HEK293 (cell line): ENCODE measurements around the gene RNF166.

Source experiments
- KLF7 ChIP-seq: fragments of 450-650 bp; formaldehyde crosslinking; IDR thresholded peaks from 2 replicates; pipeline ENCODE4 v1.5.1; 2016; ENCODE audit warnings: missing biosample characterization, missing genetic modification characterization, borderline replicate concordance
- MEIS1 ChIP-seq: sonication (generic); formaldehyde crosslinking; IDR thresholded peaks from 2 replicates; pipeline ENCODE4 v1.8.1; 2022; ENCODE audit warnings: missing genetic modification reagents, mild to moderate bottlenecking, borderline replicate concordance
- OSR2 ChIP-seq: fragments of 450-650 bp; formaldehyde crosslinking; IDR thresholded peaks from 2 replicates; pipeline ENCODE4 v1.5.1; 2016; ENCODE audit warnings: missing biosample characterization, missing genetic modification characterization
- RBAK ChIP-seq: fragments of 450-650 bp; formaldehyde crosslinking; IDR thresholded peaks from 2 replicates; pipeline ENCODE4 v1.5.1; 2016; ENCODE audit warnings: missing biosample characterization, missing genetic modification characterization
- REST ChIP-seq: fragments of 450-650 bp; formaldehyde crosslinking; IDR thresholded peaks from 2 replicates; pipeline ENCODE4 v1.5.1; 2016; ENCODE audit warnings: missing biosample characterization, missing genetic modification characterization
- SALL2 ChIP-seq: fragments of 450-650 bp; formaldehyde crosslinking; IDR thresholded peaks from 2 replicates; pipeline ENCODE4 v1.5.0; 2017; ENCODE audit warnings: missing biosample characterization, mild to moderate bottlenecking, missing genetic modification characterization, borderline replicate concordance
- SCRT1 ChIP-seq: fragments of 450-650 bp; formaldehyde crosslinking; IDR thresholded peaks from 2 replicates; pipeline ENCODE4 v1.5.1; 2016; ENCODE audit warnings: missing biosample characterization, missing genetic modification characterization, borderline replicate concordance
- YY1 ChIP-seq: fragments of 450-650 bp; formaldehyde crosslinking; IDR thresholded peaks from 2 replicates; pipeline ENCODE4 v1.5.1; 2018; ENCODE audit warnings: missing biosample characterization, missing genetic modification characterization
- ZBTB8A ChIP-seq: fragments of 450-650 bp; formaldehyde crosslinking; IDR thresholded peaks from 2 replicates; pipeline ENCODE4 v1.5.1; 2016; ENCODE audit warnings: missing biosample characterization, missing genetic modification characterization
- ZNF132 ChIP-seq: fragments of 450-650 bp; formaldehyde crosslinking; IDR thresholded peaks from 2 replicates; pipeline ENCODE4 v1.5.1; 2017; ENCODE audit warnings: missing biosample characterization, missing genetic modification characterization, borderline replicate concordance
- ZNF184 ChIP-seq: fragments of 450-650 bp; IDR thresholded peaks from 2 replicates; pipeline ENCODE4 v1.5.1; 2018; ENCODE audit warnings: missing biosample characterization, mild to moderate bottlenecking, missing genetic modification characterization
- ZNF19 ChIP-seq: fragments of 450-650 bp; formaldehyde crosslinking; IDR thresholded peaks from 2 replicates; pipeline ENCODE4; 2016; ENCODE audit warnings: missing biosample characterization, missing genetic modification characterization, low read depth
- ZNF223 ChIP-seq: fragments of 450-650 bp; formaldehyde crosslinking; IDR thresholded peaks from 2 replicates; pipeline ENCODE4 v1.5.1; 2016; ENCODE audit warnings: missing biosample characterization, missing genetic modification characterization
- ZNF391 ChIP-seq: fragments of 450-650 bp; formaldehyde crosslinking; IDR thresholded peaks from 2 replicates; pipeline ENCODE4 v1.5.1; 2016; ENCODE audit warnings: low read depth, missing biosample characterization, missing genetic modification characterization, borderline replicate concordance
- ZNF394 ChIP-seq: fragments of 450-650 bp; formaldehyde crosslinking; IDR thresholded peaks from 2 replicates; pipeline ENCODE4 v1.5.1; 2016; ENCODE audit warnings: missing biosample characterization, missing genetic modification characterization, mild to moderate bottlenecking, moderate library complexity, borderline replicate concordance
- ZNF416 ChIP-seq: fragments of 450-650 bp; formaldehyde crosslinking; IDR thresholded peaks from 2 replicates; pipeline ENCODE4 v1.5.1; 2016; ENCODE audit warnings: missing biosample characterization, missing genetic modification characterization
- ZNF561 ChIP-seq: fragments of 450-650 bp; IDR thresholded peaks from 2 replicates; pipeline ENCODE4 v1.5.1; 2018; ENCODE audit warnings: missing biosample characterization, missing genetic modification characterization, borderline replicate concordance
- ZNF621 ChIP-seq: fragments of 450-650 bp; formaldehyde crosslinking; IDR thresholded peaks from 2 replicates; pipeline ENCODE4 v1.5.1; 2017; ENCODE audit warnings: missing biosample characterization, missing genetic modification characterization
- ZNF629 ChIP-seq: fragments of 450-650 bp; formaldehyde crosslinking; IDR thresholded peaks from 2 replicates; pipeline ENCODE4 v1.5.1; 2017; ENCODE audit warnings: missing biosample characterization, missing genetic modification characterization
- ZNF658 ChIP-seq: fragments of 450-650 bp; formaldehyde crosslinking; IDR thresholded peaks from 2 replicates; pipeline ENCODE4; 2016; ENCODE audit warnings: missing biosample characterization, missing genetic modification characterization
- ZNF704 ChIP-seq: fragments of 450-650 bp; formaldehyde crosslinking; IDR thresholded peaks from 2 replicates; pipeline ENCODE4 v1.5.1; 2016; ENCODE audit warnings: missing biosample characterization, missing genetic modification characterization
- ZXDB ChIP-seq: fragments of 450-650 bp; formaldehyde crosslinking; IDR thresholded peaks from 2 replicates; pipeline ENCODE4 v1.5.1; 2016; ENCODE audit warnings: missing biosample characterization, missing genetic modification characterization
- TF ChIP-seq, protein P1 (sequence below): fragments of 450-650 bp; formaldehyde crosslinking; IDR thresholded peaks from 2 replicates; pipeline ENCODE4 v1.5.1; 2016; ENCODE audit warnings: missing biosample characterization, missing genetic modification characterization
- TF ChIP-seq, protein P2 (sequence below): fragments of 450-650 bp; formaldehyde crosslinking; IDR thresholded peaks from 2 replicates; pipeline ENCODE4 v1.5.1; 2016; ENCODE audit warnings: missing biosample characterization, missing genetic modification characterization
- TF ChIP-seq, protein P3 (sequence below): fragments of 450-650 bp; formaldehyde crosslinking; IDR thresholded peaks from 2 replicates; pipeline ENCODE4 v1.5.1; 2016; ENCODE audit warnings: missing biosample characterization, missing genetic modification characterization
- TF ChIP-seq, protein P4 (sequence below): fragments of 450-650 bp; formaldehyde crosslinking; conservative IDR thresholded peaks from 2 replicates; pipeline ENCODE4 v1.5.1; 2016; ENCODE audit warnings: low read depth, missing biosample characterization, missing genetic modification characterization

Gene RNF166

DNA sequence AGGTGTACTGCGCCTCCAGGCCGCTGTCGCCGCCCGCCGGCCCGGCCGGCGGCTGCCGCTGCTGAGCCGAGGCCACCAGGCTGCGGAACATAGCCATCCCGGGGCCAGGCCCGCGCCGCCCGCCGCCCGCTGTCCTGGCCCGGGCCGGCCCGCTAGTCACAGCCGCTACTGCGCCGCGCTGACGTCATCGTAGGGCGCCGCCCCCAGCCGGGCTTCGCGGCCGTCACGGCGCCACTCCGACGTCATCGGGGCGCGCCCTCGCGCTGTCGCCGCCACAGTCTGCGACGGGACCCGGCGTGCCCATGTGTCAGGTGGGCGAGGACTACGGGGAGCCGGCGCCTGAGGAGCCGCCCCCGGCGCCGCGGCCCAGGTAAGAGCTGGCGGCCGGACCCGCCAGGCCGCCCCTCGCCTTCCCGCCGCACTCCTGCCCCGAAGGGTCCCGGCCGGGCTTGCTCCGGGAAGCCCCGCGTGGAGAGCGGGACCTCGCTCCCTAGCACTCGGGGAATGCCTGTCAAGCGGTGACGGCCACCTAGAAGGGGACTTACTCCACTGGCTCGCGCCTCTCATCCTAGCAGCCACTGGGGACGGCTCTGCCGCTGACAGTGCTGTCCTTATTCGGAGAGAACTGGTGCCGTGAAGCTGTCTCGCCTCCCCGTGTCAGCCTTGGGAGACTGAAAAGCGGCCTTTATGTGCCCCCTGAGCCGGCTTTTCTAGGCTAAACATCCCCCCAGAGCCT lies at the start of gene RNF166, which contains the start of gene CTU2 (continued):
- TF ChIP-seq, protein P1, sequence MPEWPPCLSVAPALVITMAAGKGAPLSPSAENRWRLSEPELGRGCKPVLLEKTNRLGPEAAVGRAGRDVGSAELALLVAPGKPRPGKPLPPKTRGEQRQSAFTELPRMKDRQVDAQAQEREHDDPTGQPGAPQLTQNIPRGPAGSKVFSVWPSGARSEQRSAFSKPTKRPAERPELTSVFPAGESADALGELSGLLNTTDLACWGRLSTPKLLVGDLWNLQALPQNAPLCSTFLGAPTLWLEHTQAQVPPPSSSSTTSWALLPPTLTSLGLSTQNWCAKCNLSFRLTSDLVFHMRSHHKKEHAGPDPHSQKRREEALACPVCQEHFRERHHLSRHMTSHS (tag by site-specific recombination): no peak
- TF ChIP-seq ZNF19 (no peak), KLF7 (tag by site-specific recombination) (no peak), ZNF416 (tag by site-specific recombination) (no peak), ZNF704 (tag by site-specific recombination) (no peak), ZXDB (no peak), ZNF658 (tag by site-specific recombination) (no peak), MEIS1 (no peak), ZNF394 (tag by site-specific recombination) (no peak), ZNF132 (tag by site-specific recombination) (no peak), ZNF621 (tag by site-specific recombination) (no peak), ZBTB8A (tag by site-specific recombination) (peak; percentile 63), SCRT1 (tag by site-specific recombination) (no peak), ZNF184 (tag by site-specific recombination) (no peak), RBAK (no peak), ZNF629 (peak; percentile 87), YY1 (peak; percentile 32; the same call in 1 of the 2 replicates), ZNF223 (no peak), SALL2 (tag by site-specific recombination) (no peak), ZNF561 (tag by site-specific recombination) (peak; percentile 52; the same call in 1 of the 2 replicates), OSR2 (peak; percentile 29; the same call in 1 of the 2 replicates), REST (tag by site-specific recombination) (no peak), ZNF391 (tag by site-specific recombination) (no peak)
- TF ChIP-seq, protein P2, sequence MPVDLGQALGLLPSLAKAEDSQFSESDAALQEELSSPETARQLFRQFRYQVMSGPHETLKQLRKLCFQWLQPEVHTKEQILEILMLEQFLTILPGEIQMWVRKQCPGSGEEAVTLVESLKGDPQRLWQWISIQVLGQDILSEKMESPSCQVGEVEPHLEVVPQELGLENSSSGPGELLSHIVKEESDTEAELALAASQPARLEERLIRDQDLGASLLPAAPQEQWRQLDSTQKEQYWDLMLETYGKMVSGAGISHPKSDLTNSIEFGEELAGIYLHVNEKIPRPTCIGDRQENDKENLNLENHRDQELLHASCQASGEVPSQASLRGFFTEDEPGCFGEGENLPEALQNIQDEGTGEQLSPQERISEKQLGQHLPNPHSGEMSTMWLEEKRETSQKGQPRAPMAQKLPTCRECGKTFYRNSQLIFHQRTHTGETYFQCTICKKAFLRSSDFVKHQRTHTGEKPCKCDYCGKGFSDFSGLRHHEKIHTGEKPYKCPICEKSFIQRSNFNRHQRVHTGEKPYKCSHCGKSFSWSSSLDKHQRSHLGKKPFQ (tag by site-specific recombination): no peak
- TF ChIP-seq, protein P3, sequence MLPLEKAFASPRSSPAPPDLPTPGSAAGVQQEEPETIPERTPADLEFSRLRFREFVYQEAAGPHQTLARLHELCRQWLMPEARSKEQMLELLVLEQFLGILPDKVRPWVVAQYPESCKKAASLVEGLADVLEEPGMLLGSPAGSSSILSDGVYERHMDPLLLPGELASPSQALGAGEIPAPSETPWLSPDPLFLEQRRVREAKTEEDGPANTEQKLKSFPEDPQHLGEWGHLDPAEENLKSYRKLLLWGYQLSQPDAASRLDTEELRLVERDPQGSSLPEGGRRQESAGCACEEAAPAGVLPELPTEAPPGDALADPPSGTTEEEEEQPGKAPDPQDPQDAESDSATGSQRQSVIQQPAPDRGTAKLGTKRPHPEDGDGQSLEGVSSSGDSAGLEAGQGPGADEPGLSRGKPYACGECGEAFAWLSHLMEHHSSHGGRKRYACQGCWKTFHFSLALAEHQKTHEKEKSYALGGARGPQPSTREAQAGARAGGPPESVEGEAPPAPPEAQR (tag by site-specific recombination): no peak
- TF ChIP-seq, protein P4, sequence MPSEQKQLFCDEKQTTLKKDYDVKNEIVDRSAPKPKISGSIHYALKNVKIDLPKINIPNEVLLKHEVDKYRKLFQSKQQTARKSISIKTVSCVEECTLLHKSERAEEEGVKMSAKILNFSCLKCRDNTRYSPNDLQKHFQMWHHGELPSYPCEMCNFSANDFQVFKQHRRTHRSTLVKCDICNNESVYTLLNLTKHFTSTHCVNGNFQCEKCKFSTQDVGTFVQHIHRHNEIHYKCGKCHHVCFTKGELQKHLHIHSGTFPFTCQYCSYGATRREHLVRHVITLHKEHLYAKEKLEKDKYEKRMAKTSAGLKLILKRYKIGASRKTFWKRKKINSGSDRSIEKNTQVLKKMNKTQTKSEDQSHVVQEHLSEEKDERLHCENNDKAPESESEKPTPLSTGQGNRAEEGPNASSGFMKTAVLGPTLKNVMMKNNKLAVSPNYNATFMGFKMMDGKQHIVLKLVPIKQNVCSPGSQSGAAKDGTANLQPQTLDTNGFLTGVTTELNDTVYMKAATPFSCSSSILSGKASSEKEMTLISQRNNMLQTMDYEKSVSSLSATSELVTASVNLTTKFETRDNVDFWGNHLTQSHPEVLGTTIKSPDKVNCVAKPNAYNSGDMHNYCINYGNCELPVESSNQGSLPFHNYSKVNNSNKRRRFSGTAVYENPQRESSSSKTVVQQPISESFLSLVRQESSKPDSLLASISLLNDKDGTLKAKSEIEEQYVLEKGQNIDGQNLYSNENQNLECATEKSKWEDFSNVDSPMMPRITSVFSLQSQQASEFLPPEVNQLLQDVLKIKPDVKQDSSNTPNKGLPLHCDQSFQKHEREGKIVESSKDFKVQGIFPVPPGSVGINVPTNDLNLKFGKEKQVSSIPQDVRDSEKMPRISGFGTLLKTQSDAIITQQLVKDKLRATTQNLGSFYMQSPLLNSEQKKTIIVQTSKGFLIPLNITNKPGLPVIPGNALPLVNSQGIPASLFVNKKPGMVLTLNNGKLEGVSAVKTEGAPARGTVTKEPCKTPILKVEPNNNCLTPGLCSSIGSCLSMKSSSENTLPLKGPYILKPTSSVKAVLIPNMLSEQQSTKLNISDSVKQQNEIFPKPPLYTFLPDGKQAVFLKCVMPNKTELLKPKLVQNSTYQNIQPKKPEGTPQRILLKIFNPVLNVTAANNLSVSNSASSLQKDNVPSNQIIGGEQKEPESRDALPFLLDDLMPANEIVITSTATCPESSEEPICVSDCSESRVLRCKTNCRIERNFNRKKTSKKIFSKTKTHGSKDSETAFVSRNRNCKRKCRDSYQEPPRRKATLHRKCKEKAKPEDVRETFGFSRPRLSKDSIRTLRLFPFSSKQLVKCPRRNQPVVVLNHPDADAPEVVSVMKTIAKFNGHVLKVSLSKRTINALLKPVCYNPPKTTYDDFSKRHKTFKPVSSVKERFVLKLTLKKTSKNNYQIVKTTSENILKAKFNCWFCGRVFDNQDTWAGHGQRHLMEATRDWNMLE (tag by site-specific recombination): no peak
